Hypothalamus (tissue), 51 donors: ENCODE data around the gene ATP6V1C2.

Experiments used
- DNase-seq, 51 donors: peaks; one replicate each; lab custom pipeline; 2025; lab: John Stamatoyannopoulos, UW

Gene ATP6V1C2, protein sequence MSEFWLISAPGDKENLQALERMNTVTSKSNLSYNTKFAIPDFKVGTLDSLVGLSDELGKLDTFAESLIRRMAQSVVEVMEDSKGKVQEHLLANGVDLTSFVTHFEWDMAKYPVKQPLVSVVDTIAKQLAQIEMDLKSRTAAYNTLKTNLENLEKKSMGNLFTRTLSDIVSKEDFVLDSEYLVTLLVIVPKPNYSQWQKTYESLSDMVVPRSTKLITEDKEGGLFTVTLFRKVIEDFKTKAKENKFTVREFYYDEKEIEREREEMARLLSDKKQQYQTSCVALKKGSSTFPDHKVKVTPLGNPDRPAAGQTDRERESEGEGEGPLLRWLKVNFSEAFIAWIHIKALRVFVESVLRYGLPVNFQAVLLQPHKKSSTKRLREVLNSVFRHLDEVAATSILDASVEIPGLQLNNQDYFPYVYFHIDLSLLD

GRCh38 chr2:10721396-10722251, at the start of gene ATP6V1C2:
Gene ATP6V1C2, plus strand, starts transcription at chr2:10721630. Its CDS starts 1,220 bp downstream, at chr2:10722850.
- DNase-seq, result no peak

GRCh38 chr2:10675131-10675530, 46.3 kb upstream of the ATP6V1C2 start:
- no peak for DNase-seq

- DNase-seq, result no peak
Observed at GRCh38 chr2:10678225-10678624, 43.2 kb upstream of the ATP6V1C2 start.

DNA sequence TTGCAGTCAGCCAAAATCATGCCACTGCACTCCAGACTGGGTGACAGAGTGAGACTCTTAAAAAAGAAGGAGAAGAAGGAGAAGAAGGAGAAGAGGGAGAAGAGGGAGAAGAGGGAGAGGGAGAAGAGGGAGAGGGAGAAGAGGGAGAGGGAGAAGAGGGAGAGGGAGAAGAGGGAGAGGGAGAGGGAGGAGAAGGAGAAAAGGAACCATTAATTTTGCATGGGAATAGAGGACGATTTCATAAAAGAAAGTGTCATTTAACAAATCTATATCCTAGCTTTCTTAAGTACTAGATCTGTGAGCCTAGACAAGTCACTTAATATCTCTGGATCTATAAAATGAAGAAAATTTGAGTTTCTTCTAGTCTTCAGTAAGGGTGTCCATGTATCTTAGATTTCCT, 41.2 kb upstream of the ATP6V1C2 start:
- no peak for DNase-seq

DNA sequence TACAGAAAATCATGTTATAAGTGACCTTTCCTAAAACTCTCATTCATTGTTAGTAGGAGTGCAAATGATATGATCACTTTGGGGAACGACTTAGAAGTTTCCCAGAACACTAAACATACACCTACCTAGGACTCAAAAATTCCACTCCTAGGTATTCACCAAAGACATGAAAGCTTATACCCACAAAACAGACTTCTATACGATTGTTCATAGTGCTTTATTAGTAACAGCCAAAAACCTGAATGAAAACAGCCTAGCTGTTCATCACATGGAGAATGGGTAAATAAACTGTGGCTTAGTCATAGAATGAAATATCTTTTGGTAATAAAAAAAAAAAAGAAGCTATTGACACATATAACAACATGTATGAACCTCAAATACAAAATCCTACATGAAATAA, 40.5 kb upstream of the ATP6V1C2 start:
- no peak for DNase-seq

GRCh38 chr2:10686176-10686730, 35.2 kb upstream of the ATP6V1C2 start:
- DNase-seq, result no peak

DNA sequence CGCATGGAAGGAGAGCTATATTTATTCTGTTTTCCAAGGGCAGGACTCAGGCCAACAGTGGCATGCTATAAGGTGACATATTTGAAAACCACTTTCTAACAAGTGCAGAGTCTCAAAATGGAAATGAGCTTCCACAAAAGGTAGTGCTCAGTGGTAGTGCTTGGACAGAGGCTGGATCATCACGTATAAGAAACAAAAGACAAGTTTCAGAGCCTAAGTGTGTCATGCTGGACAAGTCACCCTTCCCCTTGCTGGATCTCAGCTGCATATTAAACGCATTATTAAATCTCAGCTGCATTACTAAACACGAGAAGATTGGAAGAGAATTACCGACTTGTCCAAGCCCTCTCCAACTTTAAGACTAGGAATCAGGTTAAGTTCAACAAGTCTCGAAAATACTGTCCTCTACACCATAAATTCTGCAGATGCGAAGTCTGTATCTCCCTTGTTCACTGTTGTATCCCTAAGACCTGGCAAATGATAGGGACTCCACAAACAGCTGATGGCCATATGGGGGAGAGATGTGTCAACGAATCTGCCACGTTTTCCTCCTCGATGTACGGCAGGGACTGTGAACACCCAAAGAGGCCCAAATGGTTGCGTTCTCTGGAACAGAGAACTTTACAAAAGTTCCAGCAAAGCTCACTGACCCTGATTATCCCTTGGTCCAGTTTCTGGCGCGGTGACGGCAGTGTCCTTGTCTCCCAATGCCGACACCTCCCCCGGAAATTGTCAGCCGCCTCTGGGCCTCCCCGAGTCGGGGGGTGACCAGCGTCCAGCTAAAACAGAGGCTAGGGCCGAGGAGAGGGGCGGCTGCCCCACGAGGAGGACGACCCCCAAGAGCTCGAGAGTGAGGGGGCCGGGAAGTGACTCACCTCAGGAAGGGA, 32.3 kb upstream of the ATP6V1C2 start:
- DNase-seq, result peak in 11 of 51 donors; percentile 27 to 52 (median 43)

GRCh38 chr2:10691521-10691920, 29.9 kb upstream of the ATP6V1C2 start:
- no peak for DNase-seq

- DNase-seq, result no peak
Observed at GRCh38 chr2:10700078-10700803, 21.2 kb upstream of the ATP6V1C2 start.

GRCh38 chr2:10704034-10704594, 17.3 kb upstream of the ATP6V1C2 start:
- no peak for DNase-seq

GRCh38 chr2:10706033-10706432, 15.4 kb upstream of the ATP6V1C2 start:
- no peak for DNase-seq

GRCh38 chr2:10707831-10708230, 13.6 kb upstream of the ATP6V1C2 start:
- DNase-seq, result no peak

GRCh38 chr2:10709290-10709939, 12.0 kb upstream of the ATP6V1C2 start:
- no peak for DNase-seq

GRCh38 chr2:10712185-10712809, 9.1 kb upstream of the ATP6V1C2 start:
- no peak for DNase-seq

DNA sequence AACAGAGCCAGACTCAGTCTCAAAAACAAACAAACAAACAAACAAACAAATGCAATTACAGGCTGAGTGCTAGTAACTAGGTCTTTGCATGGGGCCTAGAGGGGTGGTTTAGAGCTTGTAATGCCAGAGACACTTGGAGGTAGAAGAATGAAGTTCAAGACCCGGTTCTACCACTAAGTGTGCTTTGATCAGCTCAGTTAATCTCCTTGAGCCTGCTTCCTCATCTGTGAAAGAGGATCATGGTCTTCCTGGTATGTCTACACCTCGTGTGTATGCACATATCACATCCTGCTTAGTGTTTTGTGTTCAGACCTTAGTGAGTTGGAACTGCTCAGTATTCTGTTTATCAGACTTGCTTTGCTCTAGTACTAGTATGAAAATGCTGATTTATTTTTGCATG, 4.8 kb upstream of the ATP6V1C2 start:
- no peak for DNase-seq

GRCh38 chr2:10717628-10718027, 3.8 kb upstream of the ATP6V1C2 start:
- DNase-seq, result no peak

DNA sequence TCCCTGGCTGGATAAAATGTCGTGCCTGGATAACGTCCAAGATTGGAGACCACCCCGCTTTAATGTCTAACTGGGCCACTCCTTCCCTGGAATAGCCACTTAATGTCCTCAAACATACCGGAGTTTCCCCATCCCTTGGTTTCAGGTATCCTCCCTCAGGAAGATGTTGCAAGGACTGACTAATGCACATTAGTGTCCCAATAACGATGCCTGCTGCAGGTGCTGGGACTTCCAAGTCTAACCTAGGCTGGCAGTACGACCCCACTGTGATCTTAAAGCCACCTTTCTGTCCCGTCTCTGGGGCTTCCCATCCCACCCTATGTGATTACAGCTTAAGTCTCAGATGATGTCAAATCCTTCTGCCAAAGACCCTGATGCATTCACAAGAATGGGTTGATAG, 1.1 kb upstream of the ATP6V1C2 start:
- no peak for DNase-seq

- no peak for DNase-seq
Observed at GRCh38 chr2:10720947-10721395, 459 bp upstream of the ATP6V1C2 start.
